H9 (cell line): ENCODE data around the gene TTYH2. TPM values are rescaled to one million over a fixed set of nuclear protein-coding genes. Genes with fewer than 3 reads are reported as not detected.

Source experiments
- DNase-seq: peaks from one replicate; pipeline ENCODE4 v3.0.0-alpha.2; 2017
- H2AFZ ChIP-seq: one replicate; pipeline ENCODE4 v1.6.1; 2013; ENCODE audit warnings: mild to moderate bottlenecking, low read length, control low read depth, moderate library complexity
- H2AK5ac ChIP-seq: 2 replicates; pipeline ENCODE4 v1.6.1; 2013; ENCODE audit warnings: low read length, control low read depth, mixed read lengths; ENCODE audit not compliant: insufficient read length
- H2BK120ac ChIP-seq: one replicate; pipeline ENCODE4 v1.6.1; 2013; ENCODE audit warnings: low read depth, mild to moderate bottlenecking, low read length, control low read depth, inconsistent platforms; ENCODE audit not compliant: poor library complexity, severe bottlenecking
- H2BK12ac ChIP-seq: 2 replicates; pipeline ENCODE4 v1.6.1; 2013; ENCODE audit warnings: low read length, control low read depth, mixed read lengths, low read depth; ENCODE audit not compliant: insufficient read length
- H2BK15ac ChIP-seq: 2 replicates; pipeline ENCODE4 v1.6.1; 2013; ENCODE audit warnings: low read depth, low read length, control low read depth
- H2BK20ac ChIP-seq: one replicate; pipeline ENCODE4 v1.6.1; 2013; ENCODE audit warnings: low read depth, mild to moderate bottlenecking, low read length, control low read depth, inconsistent platforms; ENCODE audit not compliant: poor library complexity, severe bottlenecking
- H2BK5ac ChIP-seq: 2 replicates; pipeline ENCODE4 v1.6.1; 2013; ENCODE audit warnings: low read length, control low read depth, mixed read lengths; ENCODE audit not compliant: insufficient read length
- H3K14ac ChIP-seq: 2 replicates; pipeline ENCODE4 v1.6.1; 2013; ENCODE audit warnings: low read length, control low read depth; ENCODE audit not compliant: insufficient read depth
- H3K18ac ChIP-seq: 2 replicates; pipeline ENCODE4 v1.6.1; 2013; ENCODE audit warnings: low read depth, mild to moderate bottlenecking, mixed read lengths, low read length, control low read depth; ENCODE audit not compliant: insufficient read length
- H3K23ac ChIP-seq: 2 replicates; pipeline ENCODE4 v1.6.1; 2013; ENCODE audit warnings: low read length, control low read depth, mixed read lengths, low read depth; ENCODE audit not compliant: insufficient read length
- H3K23me2 ChIP-seq: 2 replicates; pipeline ENCODE4 v1.6.1; 2013; ENCODE audit warnings: low read depth, mild to moderate bottlenecking, mixed read lengths, low read length, control low read depth; ENCODE audit not compliant: insufficient read length, poor library complexity, severe bottlenecking
- H3K27ac ChIP-seq: 2 replicates; pipeline ENCODE4 v1.5.1; 2013; ENCODE audit warnings: low read length, control low read depth, mixed read lengths, low read depth; ENCODE audit not compliant: insufficient read length
- H3K27me3 ChIP-seq: 2 replicates; pipeline ENCODE4 v1.6.1; 2013; ENCODE audit warnings: low read length, control low read depth, inconsistent platforms; ENCODE audit not compliant: insufficient read depth
- H3K4ac ChIP-seq: 2 replicates; pipeline ENCODE4 v1.6.1; 2013; ENCODE audit warnings: low read depth, mild to moderate bottlenecking, control low read depth, inconsistent platforms, low read length, moderate library complexity
- H3K4me1 ChIP-seq: 2 replicates; pipeline ENCODE4 v1.6.1; 2013; ENCODE audit warnings: low read length, control low read depth, inconsistent platforms; ENCODE audit not compliant: insufficient read depth
- H3K4me2 ChIP-seq: 2 replicates; pipeline ENCODE4 v1.6.1; 2013; ENCODE audit warnings: low read length, control low read depth, mixed read lengths; ENCODE audit not compliant: insufficient read length, insufficient read depth
- H3K56ac ChIP-seq: 2 replicates; pipeline ENCODE4 v1.6.1; 2013; ENCODE audit warnings: low read depth, mild to moderate bottlenecking, mixed read lengths, low read length, control low read depth; ENCODE audit not compliant: insufficient read length
- H3K79me1 ChIP-seq: 2 replicates; pipeline ENCODE4 v1.6.1; 2013; ENCODE audit warnings: low read depth, mild to moderate bottlenecking, moderate library complexity, low read length, control low read depth, inconsistent platforms; ENCODE audit not compliant: insufficient read depth, poor library complexity, severe bottlenecking
- H3K79me2 ChIP-seq: 2 replicates; pipeline ENCODE4 v1.6.1; 2013; ENCODE audit warnings: low read length, control low read depth, inconsistent platforms; ENCODE audit not compliant: insufficient read depth
- H3K9ac ChIP-seq: 2 replicates; pipeline ENCODE4 v1.6.1; 2013; ENCODE audit warnings: low read length, control low read depth, mixed read lengths; ENCODE audit not compliant: insufficient read length; ENCODE audit errors: extremely low read depth
- H3K9me3 ChIP-seq: one replicate; pipeline ENCODE4 v1.6.1; 2013; ENCODE audit warnings: low read depth, low read length, inconsistent platforms; ENCODE audit not compliant: control insufficient read depth
- H3T11ph ChIP-seq: one replicate; pipeline ENCODE4 v1.6.1; 2013; ENCODE audit warnings: mild to moderate bottlenecking, low read length, control low read depth, inconsistent platforms
- H4K20me1 ChIP-seq: one replicate; pipeline ENCODE4 v1.6.1; 2013; ENCODE audit not compliant: control insufficient read depth, insufficient read length, insufficient read depth
- H4K5ac ChIP-seq: 2 replicates; pipeline ENCODE4 v1.6.1; 2013; ENCODE audit warnings: low read depth, mild to moderate bottlenecking, mixed read lengths, low read length, control low read depth; ENCODE audit not compliant: insufficient read length
- H4K8ac ChIP-seq: replicated peaks from 2 replicates; pipeline ENCODE4 v1.6.1; 2013; ENCODE audit warnings: low read length, control low read depth, mixed read lengths, low read depth; ENCODE audit not compliant: insufficient read length
- H4K91ac ChIP-seq: 2 replicates; pipeline ENCODE4 v1.6.1; 2013; ENCODE audit warnings: low read depth, mild to moderate bottlenecking, moderate library complexity, mixed read lengths, low read length, control low read depth; ENCODE audit not compliant: insufficient read length
- H3K27ac Mint-ChIP-seq, 3 experiments: 2 replicates in 2 of 3; 3 replicates in 1 of 3; pipeline ENCODE4 v1.8.0; 2020 to 2021; ENCODE audit warnings: mixed read lengths in 3 of 3, mild to moderate bottlenecking in 1 of 3, moderate library complexity in 1 of 3
- H3K27me3 Mint-ChIP-seq: 2 replicates; pipeline ENCODE4 v1.8.0; 2021; ENCODE audit warnings: low read depth, mild to moderate bottlenecking, moderate library complexity, mixed read lengths
- H3K36me3 Mint-ChIP-seq, 3 experiments: 2 replicates in 2 of 3; 3 replicates in 1 of 3; pipeline ENCODE4 v1.8.0; 2020 to 2021; ENCODE audit warnings: low read depth in 3 of 3, mixed read lengths in 3 of 3; ENCODE audit not compliant: insufficient read depth in 1 of 3
- H3K4me1 Mint-ChIP-seq, 2 experiments: 2 replicates each; pipeline ENCODE4 v1.8.0; 2020; ENCODE audit warnings: mixed read lengths in 2 of 2
- H3K4me3 Mint-ChIP-seq, 2 experiments: 2 replicates in 1 of 2; 3 replicates in 1 of 2; pipeline ENCODE4 v1.8.0; 2020 to 2021; ENCODE audit warnings: mild to moderate bottlenecking in 2 of 2, mixed read lengths in 2 of 2, moderate library complexity in 1 of 2
- H3K9me3 Mint-ChIP-seq, 2 experiments: 2 replicates in 1 of 2; 3 replicates in 1 of 2; pipeline ENCODE4 v1.8.0; 2020; ENCODE audit warnings: mild to moderate bottlenecking in 2 of 2, mixed read lengths in 2 of 2, moderate library complexity in 1 of 2
- WGBS: extraction: QIAGEN DNeasy Blood & Tissue Kit; methylation state at CpG from one replicate; pipeline ENCODE4 v1.1.7; 2013; ENCODE audit warnings: missing lambda C conversion rate, low lambda C conversion rate, mixed read lengths; ENCODE audit not compliant: insufficient read length; ENCODE audit errors: extremely low coverage; 5-methylcytosine and 5-hydroxymethylcytosine counted together
- total RNA-seq: library from RNA; stranded (reverse); gene quantifications from 2 replicates; pipeline ENCODE4 v1.2.1, GENCODE V29; 2021
- TF ChIP-seq, protein P1 (sequence below): fragments of 200-600 bp; sonication (generic); conservative IDR thresholded peaks from 3 replicates; pipeline ENCODE4 v1.8.0; 2021; ENCODE audit warnings: antibody characterized with exemption, mild to moderate bottlenecking

The TTYH2 gene
- total RNA-seq, 1 experiment from 2014 or later: 1.6 TPM

DNA sequence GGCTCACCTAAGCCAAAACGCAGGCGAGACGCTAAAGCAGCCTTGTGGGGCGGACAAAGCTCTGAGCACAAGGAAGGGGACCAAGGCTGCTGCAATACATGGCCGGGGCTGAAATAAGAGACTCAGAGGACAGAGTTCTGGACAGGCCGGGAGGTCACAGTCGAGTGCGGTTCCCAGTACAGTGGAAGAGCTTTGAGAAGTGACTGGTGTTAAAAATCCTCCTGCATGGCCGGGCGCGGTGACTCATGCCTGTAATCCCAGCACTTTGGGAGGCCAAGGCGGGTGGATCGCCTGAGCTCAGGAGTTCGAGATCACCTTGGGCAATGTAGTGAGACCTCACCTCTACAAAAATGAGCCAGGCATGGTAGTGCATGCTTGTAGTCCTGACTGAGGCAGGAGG is 10.5 kb downstream of the TTYH2 start:
- no peak overlapping the region for H3K4me3 Mint-ChIP-seq
- Histone ChIP-seq H3K18ac (no peak overlapping the region), H3K79me2 (no peaks in the 10 kb centered on the region), H2BK120ac (no peak overlapping the region), H3K27me3 (no peaks in the 10 kb centered on the region), H3K9me3 (no peaks in the 10 kb centered on the region), H2AFZ (no peak overlapping the region), H2AK5ac (no peak overlapping the region), H3T11ph (no peak overlapping the region), H3K4me2 (no peak overlapping the region), H2BK12ac (no peak overlapping the region), H3K4me1 (no peaks in the 10 kb centered on the region), H2BK5ac (no peak overlapping the region), H4K5ac (no peak overlapping the region), H3K27ac (no peak overlapping the region), H3K14ac (no peak overlapping the region), H2BK20ac (no peak overlapping the region), H4K20me1 (no peaks in the 10 kb centered on the region), H4K91ac (no peak overlapping the region), H3K4ac (no peak overlapping the region), H2BK15ac (no peak overlapping the region), H3K23ac (no peak overlapping the region), H4K8ac (no peak overlapping the region), H3K56ac (no peak overlapping the region), H3K9ac (no peak overlapping the region), H3K23me2 (no peaks in the 10 kb centered on the region), H3K79me1 (no peaks in the 10 kb centered on the region)
- WGBS: no CpG with 5 or more reads among the region's 14 CpGs
- TF ChIP-seq, protein P1, sequence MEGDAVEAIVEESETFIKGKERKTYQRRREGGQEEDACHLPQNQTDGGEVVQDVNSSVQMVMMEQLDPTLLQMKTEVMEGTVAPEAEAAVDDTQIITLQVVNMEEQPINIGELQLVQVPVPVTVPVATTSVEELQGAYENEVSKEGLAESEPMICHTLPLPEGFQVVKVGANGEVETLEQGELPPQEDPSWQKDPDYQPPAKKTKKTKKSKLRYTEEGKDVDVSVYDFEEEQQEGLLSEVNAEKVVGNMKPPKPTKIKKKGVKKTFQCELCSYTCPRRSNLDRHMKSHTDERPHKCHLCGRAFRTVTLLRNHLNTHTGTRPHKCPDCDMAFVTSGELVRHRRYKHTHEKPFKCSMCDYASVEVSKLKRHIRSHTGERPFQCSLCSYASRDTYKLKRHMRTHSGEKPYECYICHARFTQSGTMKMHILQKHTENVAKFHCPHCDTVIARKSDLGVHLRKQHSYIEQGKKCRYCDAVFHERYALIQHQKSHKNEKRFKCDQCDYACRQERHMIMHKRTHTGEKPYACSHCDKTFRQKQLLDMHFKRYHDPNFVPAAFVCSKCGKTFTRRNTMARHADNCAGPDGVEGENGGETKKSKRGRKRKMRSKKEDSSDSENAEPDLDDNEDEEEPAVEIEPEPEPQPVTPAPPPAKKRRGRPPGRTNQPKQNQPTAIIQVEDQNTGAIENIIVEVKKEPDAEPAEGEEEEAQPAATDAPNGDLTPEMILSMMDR: no peak
- H3K9me3 Mint-ChIP-seq: no peaks in the 10 kb centered on the region
- peak overlapping the region in 1 of 3 experiments; percentile 55; a peak in 2 of 7 replicates for H3K27ac Mint-ChIP-seq
- H3K36me3 Mint-ChIP-seq: no peaks in the 10 kb centered on the region
- H3K27me3 Mint-ChIP-seq: peaks cover 4% of the 10 kb centered on the region
- no peak for DNase-seq
- peaks cover 8 to 11% of the 10 kb centered on the region in 2 experiments for H3K4me1 Mint-ChIP-seq
